ENCODE results near the gene SH3BP4. TPM values are rescaled to one million over a fixed set of nuclear protein-coding genes. Genes with fewer than 3 reads are reported as not detected.

The SH3BP4 gene
- total and polyA plus RNA-seq, 2 of the 13 experiments (the other 11 are each of a cell fraction or from before 2014, with no cell fraction given): 34.6 to 99.1 TPM

DNA sequence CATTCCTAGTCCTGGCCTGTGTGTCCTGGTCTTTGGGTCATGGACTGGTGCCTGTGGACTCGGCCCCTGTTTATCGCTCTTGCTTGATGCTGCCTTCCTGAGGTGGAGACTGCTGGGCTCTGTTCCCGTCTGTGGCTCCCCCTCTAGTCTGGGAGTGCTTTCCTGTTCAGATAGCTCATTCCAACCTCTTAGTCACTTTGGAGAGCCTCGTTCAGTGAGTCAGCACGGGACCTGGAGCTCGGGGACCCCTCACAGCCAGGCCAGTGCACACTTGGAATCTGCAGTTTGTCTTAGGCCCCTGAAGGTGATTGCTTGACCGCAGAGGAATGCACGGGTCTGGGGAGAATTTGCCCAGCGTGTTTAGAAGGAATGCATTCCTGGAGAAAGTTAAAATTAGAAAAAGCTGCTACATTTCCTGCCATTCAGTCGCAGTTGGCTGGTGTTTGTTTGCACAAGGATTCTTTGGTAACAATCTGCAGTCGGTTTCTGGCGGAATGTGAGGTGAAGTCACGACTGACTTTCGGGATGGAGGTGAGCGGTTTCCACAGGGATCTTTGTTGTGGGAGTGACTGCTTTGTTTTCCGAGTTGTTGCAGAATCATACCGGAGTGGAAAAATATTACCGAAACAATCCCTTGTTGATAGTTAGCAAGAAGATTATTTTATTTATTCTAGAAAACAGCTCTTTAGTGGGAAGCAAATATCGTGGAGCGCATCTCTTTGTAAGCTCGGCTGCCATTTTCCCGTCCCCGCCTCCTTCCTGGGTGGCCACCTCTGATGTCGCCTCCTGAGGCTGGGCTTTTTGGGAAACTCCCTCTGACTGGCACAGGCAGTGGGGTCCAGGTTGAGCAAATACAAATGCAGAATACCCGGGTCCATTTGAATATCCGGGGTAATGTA lies 29.6 kb downstream of the SH3BP4 start:
- Histone ChIP-seq H3K4me3 (replicated peaks in 1 of 3; ENCODE audit: insufficient read depth in 1 of 3, low read depth in 2 of 3, low read length in 3 of 3) (peak overlapping the region; percentile 41 to 64 (median 48)), H3K27ac (ENCODE audit: extremely low read length, insufficient read depth, low read length) (peak overlapping the region; percentile 88), H3K79me2 (ENCODE audit: insufficient read depth, low read length) (peaks cover 100% of the 10 kb centered on the region), H2AFZ (ENCODE audit: low read length) (no peak overlapping the region), H3K4me1 (ENCODE audit: insufficient read depth, low read length) (peaks cover 100% of the 10 kb centered on the region), H3K9me3 (ENCODE audit: low read length) (no peaks in the 10 kb centered on the region), H3K36me3 (replicated peaks in 1 of 2; ENCODE audit: control insufficient read depth in 1 of 2, insufficient read depth in 2 of 2, low read length in 2 of 2) (peaks cover 13 to 20% of the 10 kb centered on the region in 2 experiments; a peak in 4 of 5 replicates), H3K4me2 (ENCODE audit: low read depth, low read length) (peak overlapping the region; percentile 96), H4K20me1 (ENCODE audit: insufficient read depth, low read length) (peaks cover 81% of the 10 kb centered on the region), H3K27me3 (ENCODE audit: control insufficient read depth in 1 of 2, insufficient read depth in 2 of 2, low read length in 2 of 2) (no peaks in the 10 kb centered on the region; a peak in 1 of 5 replicates), H3K9ac (ENCODE audit: insufficient read depth, low read depth, low read length) (peak overlapping the region; percentile 78)
- ChIA-PET CTCF (ENCODE audit: low intra/inter-chr PET ratio, low total read pairs) (no interaction called here), POLR2A (interaction anchor here (0.6 to 10.4 kb wide), 20 partner anchors 9 to 421 kb away, joined by 3 to 268 read pairs (median 11); partner anchors contain the start of gene SH3BP4)
- WGBS (ENCODE audit: low lambda C conversion rate): 9% methylated on average over 26 of the region's 26 CpGs
- FAIRE-seq (peak; percentile 30), ATAC-seq (peak; percentile 59), DNase-seq (ENCODE audit: low spot score) (peak; percentile 94)
- BruUV-seq (replicated peaks): TSS peak; percentile 28
- intact Hi-C loops (cut with micrococcal nuclease; ENCODE audit: unreplicated experiment) (loop anchor here (1.0 to 10.0 kb wide), 3 partner anchors 17 to 427 kb away; no protein-coding TSS in a partner anchor), in situ Hi-C loops (cut with HindIII; ENCODE audit: extremely low pct_ligation_motif_present, low pct_unique_long_range_greater_than_20kb) (no loop called here)
- peak; percentile 57; the same call in 1 of the 2 replicates for TF ChIP-seq ZMYM4 (CRISPR knock-in tag; IDR thresholded peaks at IDR 0.05)
- no peak for TF ChIP-seq GPN1 (CRISPR knock-in tag; IDR thresholded peaks at IDR 0.05; ENCODE audit: borderline replicate concordance)
- peak; percentile 77; the same call in 1 of the 2 replicates for TF ChIP-seq PHF21A (CRISPR knock-in tag; IDR thresholded peaks at IDR 0.05)
- TF ChIP-seq ZMAT3 (CRISPR knock-in tag; conservative IDR thresholded peaks at IDR 0.05): no peak
- no peak for TF ChIP-seq ZNF704 (CRISPR knock-in tag; IDR thresholded peaks at IDR 0.05; ENCODE audit: borderline replicate concordance)
- TF ChIP-seq ZNF256 (CRISPR knock-in tag; conservative IDR thresholded peaks at IDR 0.05): no peak
- TF ChIP-seq ARNTL (CRISPR knock-in tag; IDR thresholded peaks at IDR 0.05): peak; percentile 38; the same call in 1 of the 2 replicates
- no peak for TF ChIP-seq CC2D1A (CRISPR knock-in tag; IDR thresholded peaks at IDR 0.05)
- peak; percentile 67; the same call in 1 of the 2 replicates for TF ChIP-seq ZNF292 (CRISPR knock-in tag; IDR thresholded peaks at IDR 0.05; ENCODE audit: borderline replicate concordance, low read depth)
- TF ChIP-seq ZNF577 (CRISPR knock-in tag; IDR thresholded peaks at IDR 0.05; ENCODE audit: borderline replicate concordance, low read depth): no peak
- TF ChIP-seq ZFY (CRISPR knock-in tag; IDR thresholded peaks at IDR 0.05): peak; percentile 31; the same call in 1 of the 2 replicates
- TF ChIP-seq, protein P1, sequence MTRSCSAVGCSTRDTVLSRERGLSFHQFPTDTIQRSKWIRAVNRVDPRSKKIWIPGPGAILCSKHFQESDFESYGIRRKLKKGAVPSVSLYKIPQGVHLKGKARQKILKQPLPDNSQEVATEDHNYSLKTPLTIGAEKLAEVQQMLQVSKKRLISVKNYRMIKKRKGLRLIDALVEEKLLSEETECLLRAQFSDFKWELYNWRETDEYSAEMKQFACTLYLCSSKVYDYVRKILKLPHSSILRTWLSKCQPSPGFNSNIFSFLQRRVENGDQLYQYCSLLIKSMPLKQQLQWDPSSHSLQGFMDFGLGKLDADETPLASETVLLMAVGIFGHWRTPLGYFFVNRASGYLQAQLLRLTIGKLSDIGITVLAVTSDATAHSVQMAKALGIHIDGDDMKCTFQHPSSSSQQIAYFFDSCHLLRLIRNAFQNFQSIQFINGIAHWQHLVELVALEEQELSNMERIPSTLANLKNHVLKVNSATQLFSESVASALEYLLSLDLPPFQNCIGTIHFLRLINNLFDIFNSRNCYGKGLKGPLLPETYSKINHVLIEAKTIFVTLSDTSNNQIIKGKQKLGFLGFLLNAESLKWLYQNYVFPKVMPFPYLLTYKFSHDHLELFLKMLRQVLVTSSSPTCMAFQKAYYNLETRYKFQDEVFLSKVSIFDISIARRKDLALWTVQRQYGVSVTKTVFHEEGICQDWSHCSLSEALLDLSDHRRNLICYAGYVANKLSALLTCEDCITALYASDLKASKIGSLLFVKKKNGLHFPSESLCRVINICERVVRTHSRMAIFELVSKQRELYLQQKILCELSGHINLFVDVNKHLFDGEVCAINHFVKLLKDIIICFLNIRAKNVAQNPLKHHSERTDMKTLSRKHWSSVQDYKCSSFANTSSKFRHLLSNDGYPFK (CRISPR knock-in tag; IDR thresholded peaks at IDR 0.05; ENCODE audit: borderline replicate concordance): no peak
- TF ChIP-seq SP2 (CRISPR knock-in tag; IDR thresholded peaks at IDR 0.05): no peak
- no peak for TF ChIP-seq IRX3 (CRISPR knock-in tag; IDR thresholded peaks at IDR 0.05; ENCODE audit: borderline replicate concordance, low read depth)
- TF ChIP-seq ZNF572 (CRISPR knock-in tag; IDR thresholded peaks at IDR 0.05): no peak
- TF ChIP-seq TOPORS (CRISPR knock-in tag; IDR thresholded peaks at IDR 0.05): no peak
- no peak for TF ChIP-seq U2AF2 (IDR thresholded peaks at IDR 0.05; ENCODE audit: low read depth, low read length)

All from HepG2 (cell line).